Hepatocyte (in vitro differentiated cells): ENCODE data around the gene ATXN3. TPM values are rescaled to one million over a fixed set of nuclear protein-coding genes. Genes with fewer than 3 reads are reported as not detected.

Experiments
- DNase-seq: peaks from one replicate; pipeline ENCODE4 v3.0.0-alpha.2; 2016; ENCODE audit warnings: low spot score
- H2AFZ ChIP-seq: fragments of 200-600 bp; sonication (generic); 2 replicates; pipeline ENCODE4 v1.6.0; 2016; ENCODE audit warnings: antibody characterized with exemption, mild to moderate bottlenecking
- H3K27ac ChIP-seq: fragments of 200-600 bp; sonication (generic); 2 replicates; pipeline ENCODE4 v1.5.1; 2016; ENCODE audit warnings: mild to moderate bottlenecking
- H3K27me3 ChIP-seq: fragments of 200-600 bp; sonication (generic); 2 replicates; pipeline ENCODE4 v1.6.1; 2016
- H3K36me3 ChIP-seq: fragments of 200-600 bp; sonication (generic); replicated peaks from 2 replicates; pipeline ENCODE4 v1.5.1; 2016; ENCODE audit warnings: low read depth; ENCODE audit not compliant: insufficient read depth
- H3K4me1 ChIP-seq: fragments of 200-600 bp; sonication (generic); 2 replicates; pipeline ENCODE4 v1.5.1; 2016; ENCODE audit warnings: mild to moderate bottlenecking, moderate library complexity; ENCODE audit not compliant: insufficient read depth
- H3K4me2 ChIP-seq: fragments of 200-600 bp; sonication (generic); 2 replicates; pipeline ENCODE4 v1.6.0; 2016
- H3K4me3 ChIP-seq: fragments of 200-600 bp; sonication (generic); 2 replicates; pipeline ENCODE4 v1.5.1; 2016; ENCODE audit warnings: mild to moderate bottlenecking
- H3K79me2 ChIP-seq: fragments of 200-600 bp; sonication (generic); 2 replicates; pipeline ENCODE4 v1.6.0; 2017; ENCODE audit warnings: mild to moderate bottlenecking
- H3K9me2 ChIP-seq: fragments of 200-600 bp; sonication (generic); replicated peaks from 2 replicates; pipeline ENCODE4 v1.6.0; 2017; ENCODE audit warnings: mild to moderate bottlenecking; ENCODE audit not compliant: insufficient read depth
- H3K9me3 ChIP-seq: fragments of 200-600 bp; sonication (generic); 2 replicates; pipeline ENCODE4 v1.5.1; 2016; ENCODE audit warnings: low read depth, mild to moderate bottlenecking
- H4K20me1 ChIP-seq: fragments of 200-600 bp; sonication (generic); 2 replicates; pipeline ENCODE4 v1.6.0; 2016; ENCODE audit warnings: mild to moderate bottlenecking; ENCODE audit not compliant: insufficient read depth, poor library complexity, severe bottlenecking
- CTCF ChIP-seq: fragments of 200-600 bp; sonication (generic); IDR thresholded peaks from 2 replicates; pipeline ENCODE4 v1.5.1; 2016; ENCODE audit warnings: antibody characterized with exemption, mild to moderate bottlenecking; ENCODE audit not compliant: poor library complexity
- EZH2 ChIP-seq: fragments of 200-600 bp; sonication (generic); IDR thresholded peaks from 2 replicates; pipeline ENCODE4 v1.6.1; 2016; ENCODE audit warnings: antibody characterized with exemption, mild to moderate bottlenecking, borderline replicate concordance
- EZH2phosphoT487 ChIP-seq: fragments of 200-600 bp; sonication (generic); IDR thresholded peaks from one replicate; pipeline ENCODE4 v1.6.1; 2018; ENCODE audit warnings: antibody characterized with exemption, mild to moderate bottlenecking, low read depth, moderate library complexity; ENCODE audit not compliant: unreplicated experiment, severe bottlenecking
- WGBS: methylation state at CpG from one replicate; pipeline ENCODE4 v1.1.6; 2016; ENCODE audit warnings: low lambda C conversion rate; ENCODE audit errors: missing lambda C conversion rate; 5-methylcytosine and 5-hydroxymethylcytosine counted together
- polyA plus RNA-seq: library from polyadenylated mRNA; unstranded; fragments of >200 nt; fragmentation: Nextera tagmentation; extraction: Ambion mirVana; gene quantifications from 2 replicates; pipeline ENCODE4 v1.2.1, GENCODE V29; 2016
- total RNA-seq: library from RNA; depleted of rRNA; stranded (reverse); fragments of >200 nt; gene quantifications from 2 replicates; pipeline ENCODE4 v1.2.3, GENCODE V29; 2014

The ATXN3 gene
- total and polyA plus RNA-seq, 2 experiments from 2014 or later = 15.3 to 19.7 TPM

GRCh38 chr14:92041203-92041602, 65.2 kb downstream of the ATXN3 start:
- H3K9me3 ChIP-seq = no peaks in the 10 kb centered on the region
- DNase-seq = no peak
- H3K27ac ChIP-seq = peak overlapping the region; percentile 99
- TF ChIP-seq CTCF (no peak), EZH2 (no peak), EZH2phosphoT487 (no peak)
- peaks cover 24% of the 10 kb centered on the region for H3K4me1 ChIP-seq
- H3K27me3 ChIP-seq = no peaks in the 10 kb centered on the region
- no peak overlapping the region for H3K4me3 ChIP-seq
- H3K4me2 ChIP-seq = peak overlapping the region; percentile 86
- H2AFZ ChIP-seq = peak overlapping the region; percentile 67
- no peaks in the 10 kb centered on the region for H3K9me2 ChIP-seq
- peaks cover 21% of the 10 kb centered on the region for H4K20me1 ChIP-seq
- no peaks in the 10 kb centered on the region for H3K36me3 ChIP-seq
- WGBS = 94% methylated on average over 10 of the region's 10 CpGs
- H3K79me2 ChIP-seq = peaks cover 44% of the 10 kb centered on the region

- WGBS = 3% methylated on average over 13 of the region's 13 CpGs
- peak overlapping the region; percentile 99 for H3K27ac ChIP-seq
- no peaks in the 10 kb centered on the region for H3K9me2 ChIP-seq
- peaks cover 51% of the 10 kb centered on the region for H3K79me2 ChIP-seq
- no peaks in the 10 kb centered on the region for H3K27me3 ChIP-seq
- peak; percentile 37 for DNase-seq
- peaks cover 28% of the 10 kb centered on the region for H4K20me1 ChIP-seq
- peak overlapping the region; percentile 86 for H3K4me2 ChIP-seq
- H3K4me1 ChIP-seq = peaks cover 30% of the 10 kb centered on the region
- peak overlapping the region; percentile 67 for H2AFZ ChIP-seq
- no peaks in the 10 kb centered on the region for H3K36me3 ChIP-seq
- no peak for TF ChIP-seq EZH2phosphoT487
- TF ChIP-seq CTCF = no peak
- H3K4me3 ChIP-seq = peak overlapping the region; percentile 47
- no peaks in the 10 kb centered on the region for H3K9me3 ChIP-seq
Measured at GRCh38 chr14:92040431-92041051, 65.8 kb downstream of the ATXN3 start.

GRCh38 chr14:92039719-92040430, 66.5 kb downstream of the ATXN3 start, which contains the start of gene TRIP11:
TRIP11 (minus strand) TSS chr14:92040059; CDS start chr14:92039685, 374 bp downstream.
- Histone ChIP-seq H4K20me1 (peaks cover 28% of the 10 kb centered on the region), H3K4me2 (peak within 1 kb of the TSS; percentile 86), H3K27ac (peak within 1 kb of the TSS; percentile 99), H3K9me3 (no peaks in the 10 kb centered on the region), H3K79me2 (peaks cover 57% of the 10 kb centered on the region), H2AFZ (peak within 1 kb of the TSS; percentile 91), H3K4me3 (peak within 1 kb of the TSS; percentile 57), H3K9me2 (no peaks in the 10 kb centered on the region), H3K4me1 (peaks cover 30% of the 10 kb centered on the region), H3K27me3 (no peaks in the 10 kb centered on the region), H3K36me3 (no peaks in the 10 kb centered on the region)
- peak; percentile 95 for DNase-seq
- 1% methylated on average over 57 of the region's 57 CpGs for WGBS
- TF ChIP-seq EZH2 (no peak), EZH2phosphoT487 (no peak), CTCF (no peak)
